ENCODE data around the gene ADA. TPM values are rescaled to one million over a fixed set of nuclear protein-coding genes. Genes with fewer than 3 reads are reported as not detected.

Gene ADA
- total and polyA plus RNA-seq, 9 of the 15 experiments (the other 6 are each of a cell fraction or from before 2014, with no cell fraction given): 2.4 to 26.1 (median 5.3) TPM

- no peaks in the 10 kb centered on the region for H3K36me3 ChIP-seq (ENCODE audit: control insufficient read depth, insufficient read depth, low read length)
- TSS peak; percentile 42 for BruUV-seq (replicated peaks)
- no peaks in the 10 kb centered on the region for H3K9me3 ChIP-seq (replicated peaks; ENCODE audit: control insufficient read depth, insufficient read depth, low read depth, low read length)
- no peak overlapping the region for H3K27ac ChIP-seq (ENCODE audit: extremely low read depth, low read depth, low read length)
- TF ChIP-seq DMBX1 (CRISPR knock-in tag; IDR thresholded peaks at IDR 0.05; ENCODE audit: borderline replicate concordance): no peak
- no peak for TF ChIP-seq CREBBP (IDR thresholded peaks at IDR 0.05; ENCODE audit: low read depth, low read length)
- TF ChIP-seq PRMT5 (CRISPR knock-in tag; IDR thresholded peaks at IDR 0.05): no peak
- TF ChIP-seq, protein P1, sequence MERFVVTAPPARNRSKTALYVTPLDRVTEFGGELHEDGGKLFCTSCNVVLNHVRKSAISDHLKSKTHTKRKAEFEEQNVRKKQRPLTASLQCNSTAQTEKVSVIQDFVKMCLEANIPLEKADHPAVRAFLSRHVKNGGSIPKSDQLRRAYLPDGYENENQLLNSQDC (CRISPR knock-in tag; IDR thresholded peaks at IDR 0.05): no peak
- no peak for TF ChIP-seq ZNF830 (CRISPR knock-in tag; IDR thresholded peaks at IDR 0.05)
- TF ChIP-seq, protein P2, sequence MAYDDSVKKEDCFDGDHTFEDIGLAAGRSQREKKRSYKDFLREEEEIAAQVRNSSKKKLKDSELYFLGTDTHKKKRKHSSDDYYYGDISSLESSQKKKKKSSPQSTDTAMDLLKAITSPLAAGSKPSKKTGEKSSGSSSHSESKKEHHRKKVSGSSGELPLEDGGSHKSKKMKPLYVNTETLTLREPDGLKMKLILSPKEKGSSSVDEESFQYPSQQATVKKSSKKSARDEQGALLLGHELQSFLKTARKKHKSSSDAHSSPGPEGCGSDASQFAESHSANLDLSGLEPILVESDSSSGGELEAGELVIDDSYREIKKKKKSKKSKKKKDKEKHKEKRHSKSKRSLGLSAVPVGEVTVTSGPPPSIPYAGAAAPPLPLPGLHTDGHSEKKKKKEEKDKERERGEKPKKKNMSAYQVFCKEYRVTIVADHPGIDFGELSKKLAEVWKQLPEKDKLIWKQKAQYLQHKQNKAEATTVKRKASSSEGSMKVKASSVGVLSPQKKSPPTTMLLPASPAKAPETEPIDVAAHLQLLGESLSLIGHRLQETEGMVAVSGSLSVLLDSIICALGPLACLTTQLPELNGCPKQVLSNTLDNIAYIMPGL (CRISPR knock-in tag; IDR thresholded peaks at IDR 0.05): no peak
- TF ChIP-seq TFAP4 (CRISPR knock-in tag; IDR thresholded peaks at IDR 0.05; ENCODE audit: borderline replicate concordance): no peak
- no peak for TF ChIP-seq KAT7 (CRISPR knock-in tag; IDR thresholded peaks at IDR 0.05; ENCODE audit: borderline replicate concordance)
- TF ChIP-seq ZFP30 (CRISPR knock-in tag; IDR thresholded peaks at IDR 0.05; ENCODE audit: borderline replicate concordance): no peak
- no peak for TF ChIP-seq NFATC3 (IDR thresholded peaks at IDR 0.05)
- TF ChIP-seq SMARCC2 (IDR thresholded peaks at IDR 0.05; ENCODE audit: low read depth): no peak
- TF ChIP-seq NR2F6 (CRISPR knock-in tag; IDR thresholded peaks at IDR 0.05): no peak
- no peak for TF ChIP-seq STAT5A (IDR thresholded peaks at IDR 0.05; ENCODE audit: borderline replicate concordance, low read length)
- no peak for TF ChIP-seq SMARCE1 (IDR thresholded peaks at IDR 0.05)
- TF ChIP-seq CREM (IDR thresholded peaks at IDR 0.05; ENCODE audit: low read depth): no peak
- TF ChIP-seq MECOM (CRISPR knock-in tag; IDR thresholded peaks at IDR 0.05): no peak
- TF ChIP-seq, protein P3, sequence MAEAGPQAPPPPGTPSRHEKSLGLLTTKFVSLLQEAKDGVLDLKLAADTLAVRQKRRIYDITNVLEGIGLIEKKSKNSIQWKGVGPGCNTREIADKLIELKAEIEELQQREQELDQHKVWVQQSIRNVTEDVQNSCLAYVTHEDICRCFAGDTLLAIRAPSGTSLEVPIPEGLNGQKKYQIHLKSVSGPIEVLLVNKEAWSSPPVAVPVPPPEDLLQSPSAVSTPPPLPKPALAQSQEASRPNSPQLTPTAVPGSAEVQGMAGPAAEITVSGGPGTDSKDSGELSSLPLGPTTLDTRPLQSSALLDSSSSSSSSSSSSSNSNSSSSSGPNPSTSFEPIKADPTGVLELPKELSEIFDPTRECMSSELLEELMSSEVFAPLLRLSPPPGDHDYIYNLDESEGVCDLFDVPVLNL (CRISPR knock-in tag; IDR thresholded peaks at IDR 0.05; ENCODE audit: low read depth): no peak
- FAIRE-seq: no peak
- H3K4me2 ChIP-seq (ENCODE audit: insufficient read depth, low read length): no peak overlapping the region
- in situ Hi-C loops (cut with MboI): no loop called here
- CTCF ChIA-PET (ENCODE audit: low intra/inter-chr PET ratio): no interaction called here
- intact Hi-C loops (cut with micrococcal nuclease): no loop called here
- H3K27me3 ChIP-seq (ENCODE audit: control insufficient read depth in 2 of 2, insufficient read depth in 2 of 2, low read length in 2 of 2): peaks cover 0 to 11% of the 10 kb centered on the region in 2 experiments; a peak in 2 of 5 replicates
- no peaks in the 10 kb centered on the region for H4K20me1 ChIP-seq (replicated peaks; ENCODE audit: control insufficient read depth, insufficient read depth, low read length)
- H3K9me1 ChIP-seq (ENCODE audit: control insufficient read depth, insufficient read depth, low read length): no peaks in the 10 kb centered on the region
- ATAC-seq: no peak
- no peak overlapping the region for H3K4me3 ChIP-seq
- H3K9ac ChIP-seq (ENCODE audit: insufficient read depth in 1 of 2, low read depth in 2 of 2, low read length in 2 of 2): no peak overlapping the region
- H3K79me2 ChIP-seq (ENCODE audit: control insufficient read depth, insufficient read depth, low read length): no peaks in the 10 kb centered on the region
- DNase-seq (ENCODE audit: extremely low read depth in 1 of 4, low spot score in 3 of 4): no peak
- H3K4me1 ChIP-seq (replicated peaks in 1 of 2; ENCODE audit: control insufficient read depth in 2 of 2, insufficient read depth in 2 of 2, low read length in 2 of 2): peaks cover 0 to 9% of the 10 kb centered on the region in 2 experiments; a peak in 2 of 5 replicates
- POLR2A ChIA-PET: interaction anchor here (0.6 kb wide), 1 partner anchor 40 kb away, joined by 3 read pairs; no protein-coding TSS in a partner anchor
- H2AFZ ChIP-seq (ENCODE audit: low read depth, low read length): no peak overlapping the region
- WGBS (ENCODE audit: insufficient coverage, low coverage, missing lambda C conversion rate): 63% methylated on average over 1 of the region's 1 CpG
Measured at GRCh38 chr20:44583157-44583556, 68.3 kb downstream of the ADA start.
